Tibial artery (tissue), 4 donors: ENCODE measurements around the gene PSD4.

Experiments used
- DNase-seq, 2 donors: peaks; one replicate each; pipeline ENCODE4 v3.0.0-alpha.2; 2019
- H3K27ac ChIP-seq, 2 donors: fragments of 200-600 bp; sonication (generic) in 1 of 2; 1 replicate in 1 of 2; 2 replicates in 1 of 2; pipeline ENCODE4 v1.5.1; 2018 to 2019; ENCODE audit warnings: mild to moderate bottlenecking in 1 of 2
- H3K27me3 ChIP-seq, 2 donors: fragments of 200-600 bp; sonication (generic) in 1 of 2; one replicate each; pipeline versions ENCODE4 v1.5.1 to v1.6.0; 2016 to 2019
- H3K36me3 ChIP-seq, 3 donors: fragments of 200-600 bp; sonication (generic) in 2 of 3; one replicate each; pipeline ENCODE4 v1.5.1; 2016 to 2019; ENCODE audit warnings: mild to moderate bottlenecking in 2 of 3
- H3K4me1 ChIP-seq, 4 donors: fragments of 200-600 bp; sonication (generic) in 2 of 4; 1 replicate in 3 of 4; 2 replicates in 1 of 4; pipeline ENCODE4 v1.5.1; 2016 to 2019
- H3K4me3 ChIP-seq, 2 donors: fragments of 200-600 bp; sonication (generic) in 1 of 2; 1 replicate in 1 of 2; 2 replicates in 1 of 2; pipeline ENCODE4 v1.5.1; 2018 to 2019; ENCODE audit warnings: mild to moderate bottlenecking in 2 of 2
- H3K9me3 ChIP-seq, 3 donors: fragments of 200-600 bp; sonication (generic) in 1 of 3; one replicate each; pipeline ENCODE4 v1.5.1; 2016 to 2019
- CTCF ChIP-seq, 2 experiments: fragments of 200-600 bp in 1 of 2; fragments of 450-650 bp in 1 of 2; IDR thresholded peaks; one replicate each; pipeline ENCODE4 v1.5.1; 2017 to 2019; ENCODE audit warnings: antibody characterized with exemption in 2 of 2, mild to moderate bottlenecking in 1 of 2, moderate library complexity in 1 of 2
- intact Hi-C: fragments of 100-400 bp; cut with DNase I; formaldehyde crosslinking; loops from one replicate; pipeline ENCODE4 v1.15.0; 2023; ENCODE audit warnings: low total_unique reads

Gene PSD4

DNA sequence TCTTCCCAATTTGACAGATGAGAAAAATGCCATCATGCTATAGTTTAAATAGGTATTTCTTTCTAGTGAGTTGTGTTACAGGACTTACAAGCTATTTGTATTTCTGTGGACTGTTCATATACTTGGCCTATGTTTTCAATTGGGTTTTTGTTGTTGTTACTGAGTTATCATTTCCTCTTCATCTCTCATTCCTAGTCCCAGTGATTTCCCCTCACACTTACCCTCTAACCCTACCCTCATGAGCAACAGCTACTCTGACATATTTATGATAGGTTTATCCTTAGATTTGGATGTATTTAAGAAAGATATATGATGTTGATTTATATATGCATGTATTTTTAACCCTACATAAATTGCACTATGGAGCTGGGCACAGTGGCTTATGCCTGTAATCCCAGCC lies 10.9 kb upstream of the PSD4 start:
- H3K27me3 ChIP-seq = peaks cover 0 to 12% of the 10 kb centered on the region in 2 donors
- no peaks in the 10 kb centered on the region for H3K9me3 ChIP-seq
- H3K4me1 ChIP-seq = no peaks in the 10 kb centered on the region
- DNase-seq = no peak
- H3K4me3 ChIP-seq = no peak overlapping the region
- H3K36me3 ChIP-seq = no peaks in the 10 kb centered on the region
- intact Hi-C loops = no loop called here
- no peak overlapping the region for H3K27ac ChIP-seq
- no peak for TF ChIP-seq CTCF (IDR thresholded peaks at IDR 0.05)

DNA sequence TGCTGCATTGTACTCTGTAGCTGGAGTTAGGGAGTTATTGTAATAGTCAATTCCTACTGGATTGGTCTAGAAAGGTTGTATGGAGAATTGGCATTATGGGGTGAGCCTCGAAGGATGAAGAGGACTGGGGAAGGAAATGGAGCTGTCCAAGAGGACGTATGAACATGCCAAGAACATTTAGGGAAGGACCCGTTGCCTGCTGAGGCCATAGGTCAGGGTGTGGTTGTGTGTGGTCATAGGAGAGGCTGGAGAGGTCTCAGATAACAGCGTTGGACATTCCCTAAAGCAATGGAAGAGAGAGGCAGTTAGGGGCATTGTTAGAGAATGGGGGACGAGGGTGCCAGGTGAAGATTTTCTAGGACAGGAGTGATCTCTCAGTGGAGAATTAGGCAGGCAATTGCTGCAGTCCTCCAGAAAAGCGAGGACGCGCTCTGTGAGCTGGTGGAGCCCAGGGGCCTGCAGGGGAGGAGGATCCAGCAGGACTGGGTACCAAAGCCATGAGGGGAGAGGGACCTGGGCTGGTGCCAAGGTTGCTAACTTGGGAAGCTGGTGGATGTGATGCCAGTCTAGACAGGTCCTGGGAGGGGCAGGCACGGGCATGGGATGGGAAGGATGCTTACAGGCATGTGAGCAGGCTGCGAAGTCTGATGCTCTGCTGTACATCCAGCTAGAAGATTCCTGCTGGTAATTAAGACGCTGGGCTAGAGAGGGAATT lies 9.4 kb upstream of the PSD4 start:
- intact Hi-C loops = no loop called here
- no peaks in the 10 kb centered on the region for H3K4me1 ChIP-seq
- no peak overlapping the region for H3K27ac ChIP-seq
- no peaks in the 10 kb centered on the region for H3K36me3 ChIP-seq
- no peak overlapping the region for H3K4me3 ChIP-seq
- H3K9me3 ChIP-seq = no peaks in the 10 kb centered on the region
- peaks cover 0 to under 1% of the 10 kb centered on the region in 2 donors for H3K27me3 ChIP-seq
- DNase-seq = peak in 1 of 2 donors; percentile 45
- TF ChIP-seq CTCF (IDR thresholded peaks at IDR 0.05) = no peak

DNA sequence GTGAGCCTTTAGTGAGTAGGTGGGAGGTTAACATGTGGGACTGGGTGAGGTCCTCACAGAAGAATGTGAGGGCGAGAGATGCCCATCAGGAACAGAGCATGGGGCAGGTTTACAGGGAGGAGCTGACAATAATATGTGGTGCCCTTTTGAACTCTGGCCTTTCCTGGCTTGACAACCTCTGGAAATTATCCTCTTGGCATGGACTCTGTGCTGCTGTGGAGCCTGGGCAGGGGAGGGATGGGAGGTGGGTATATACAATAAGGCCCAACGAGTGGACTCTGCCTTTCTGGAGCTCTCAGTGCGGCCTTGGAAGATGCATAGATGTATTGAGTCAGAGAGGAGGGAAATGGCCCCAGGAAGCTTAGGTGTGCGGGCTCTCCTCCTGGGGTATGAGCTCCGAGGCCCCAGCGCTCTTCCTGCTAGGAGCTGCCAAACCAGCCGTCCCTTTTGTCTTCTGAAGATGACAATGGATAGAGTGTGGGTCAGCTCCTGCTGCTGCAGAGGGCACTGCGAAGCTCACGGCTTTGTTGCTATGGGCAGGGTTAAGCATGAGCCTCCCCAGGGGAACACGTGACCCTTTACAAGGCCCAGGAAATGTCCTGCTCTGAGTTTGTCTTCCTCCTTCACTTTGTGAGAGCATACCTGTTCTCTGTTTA lies 8.7 kb upstream of the PSD4 start:
- no peak overlapping the region for H3K27ac ChIP-seq
- DNase-seq = peak in 1 of 2 donors; percentile 27
- H3K9me3 ChIP-seq = no peaks in the 10 kb centered on the region
- no peak for TF ChIP-seq CTCF (IDR thresholded peaks at IDR 0.05)
- H3K36me3 ChIP-seq = no peaks in the 10 kb centered on the region
- intact Hi-C loops = no loop called here
- no peaks in the 10 kb centered on the region for H3K4me1 ChIP-seq
- no peak overlapping the region for H3K4me3 ChIP-seq
- no peaks in the 10 kb centered on the region for H3K27me3 ChIP-seq

- DNase-seq = no peak
- Histone ChIP-seq H3K27ac (no peak overlapping the region), H3K27me3 (no peaks in the 10 kb centered on the region), H3K9me3 (no peaks in the 10 kb centered on the region), H3K4me1 (no peaks in the 10 kb centered on the region), H3K36me3 (no peaks in the 10 kb centered on the region), H3K4me3 (no peak overlapping the region)
- intact Hi-C loops = no loop called here
- TF ChIP-seq CTCF (IDR thresholded peaks at IDR 0.05) = no peak
These were observed 7.6 kb upstream of the PSD4 start for GRCh38 chr2:113166187-113166645.

DNA sequence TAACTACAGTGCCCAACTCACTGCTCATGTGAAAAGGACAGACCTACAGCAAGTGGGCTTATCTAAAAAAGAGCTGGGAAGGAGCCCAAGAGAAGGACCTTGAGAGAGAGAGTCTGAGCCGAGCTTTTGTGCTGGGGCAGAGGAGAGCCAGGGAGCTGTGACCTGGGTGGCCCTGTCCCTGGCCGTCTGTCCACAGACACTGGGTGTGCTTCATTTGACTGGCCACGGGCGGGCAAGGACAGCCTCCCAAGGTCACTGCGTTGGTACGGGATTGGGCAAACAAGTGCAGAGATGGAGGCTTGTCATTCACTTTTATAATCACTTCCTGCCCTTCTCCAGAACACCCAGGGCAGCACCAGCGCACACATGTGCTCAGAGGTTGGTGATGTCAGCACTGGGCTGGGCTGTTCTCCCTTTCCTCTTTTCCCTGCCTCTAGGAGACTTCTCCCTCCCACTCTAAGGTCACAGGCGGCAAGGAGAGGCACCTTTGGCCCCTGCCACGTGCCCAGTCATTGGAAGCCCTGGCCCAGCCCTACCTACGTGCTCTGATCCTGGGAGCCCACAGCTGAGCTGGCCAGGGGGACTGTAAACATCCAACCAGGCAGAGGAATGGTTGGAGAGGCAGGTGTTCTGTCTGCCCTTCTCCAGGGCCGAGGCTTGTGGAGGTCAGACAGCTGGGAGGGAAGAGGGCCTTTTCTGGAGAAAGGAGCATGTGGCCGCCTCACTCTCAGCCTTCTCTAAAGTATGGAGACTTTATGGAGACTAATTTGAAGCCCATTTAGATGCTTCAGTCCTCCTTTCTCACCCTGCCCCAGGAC lies 6.4 kb upstream of the PSD4 start:
- no peaks in the 10 kb centered on the region for H3K9me3 ChIP-seq
- intact Hi-C loops = no loop called here

More for the DNA sequence above, 6.4 kb upstream of the PSD4 start:
- Histone ChIP-seq H3K4me3 (no peak overlapping the region), H3K36me3 (no peaks in the 10 kb centered on the region), H3K4me1 (no peaks in the 10 kb centered on the region), H3K27me3 (no peaks in the 10 kb centered on the region), H3K27ac (no peak overlapping the region)
- DNase-seq = peak in 1 of 2 donors; percentile 62
- TF ChIP-seq CTCF (IDR thresholded peaks at IDR 0.05) = no peak
